Heart left ventricle (tissue), 16 donors: ENCODE measurements around the gene TAGLN. TPM values are rescaled to one million over a fixed set of nuclear protein-coding genes. Genes with fewer than 3 reads are reported as not detected.

Source experiments
- ATAC-seq, 4 donors: fragments of 200-7000 bp; cut with Tn5 transposase; one replicate each; pipeline ENCODE4 v1.9.1; 2020 to 2022; ENCODE audit warnings: moderate library complexity in 4 of 4, mild to moderate bottlenecking in 3 of 4, moderate number of reproducible peaks in 1 of 4
- DNase-seq, 5 donors: peaks; one replicate each; pipeline ENCODE4 v3.0.0-alpha.2; 2020
- H3K27ac ChIP-seq, 12 donors: fragments of 200-600 bp; sonication (generic) in 4 of 12; one replicate each; pipeline versions ENCODE4 v1.5.0 to v1.8.0; 2016 to 2022; ENCODE audit warnings: mild to moderate bottlenecking in 2 of 12
- H3K27me3 ChIP-seq, 9 donors: fragments of 200-600 bp; sonication (generic) in 2 of 9; one replicate each; pipeline versions ENCODE4 v1.5.1 to v1.8.0; 2016 to 2022; ENCODE audit warnings: mild to moderate bottlenecking in 3 of 9
- H3K36me3 ChIP-seq, 9 donors: fragments of 200-600 bp; sonication (generic) in 2 of 9; one replicate each; pipeline versions ENCODE4 v1.5.0 to v1.8.0; 2018 to 2022; ENCODE audit warnings: mild to moderate bottlenecking in 2 of 9
- H3K4me1 ChIP-seq, 12 donors: fragments of 200-600 bp; sonication (generic) in 4 of 12; one replicate each; pipeline versions ENCODE4 v1.5.0 to v1.8.0; 2016 to 2022; ENCODE audit warnings: mild to moderate bottlenecking in 3 of 12
- H3K4me3 ChIP-seq, 12 donors: fragments of 200-600 bp; sonication (generic) in 4 of 12; one replicate each; pipeline versions ENCODE4 v1.5.0 to v1.8.0; 2017 to 2022; ENCODE audit warnings: mild to moderate bottlenecking in 9 of 12, moderate library complexity in 4 of 12
- H3K9me3 ChIP-seq, 12 donors: fragments of 200-600 bp; sonication (generic) in 4 of 12; one replicate each; pipeline versions ENCODE4 v1.5.0 to v1.8.0; 2016 to 2022; ENCODE audit warnings: mild to moderate bottlenecking in 1 of 12
- POLR2A ChIP-seq, 2 donors: fragments of 450-650 bp; IDR thresholded peaks; one replicate each; pipeline ENCODE4 v1.6.1; 2017; ENCODE audit warnings: antibody characterized with exemption in 2 of 2, mild to moderate bottlenecking in 2 of 2, moderate library complexity in 2 of 2
- WGBS, 4 donors: extraction: QIAGEN DNeasy Blood & Tissue Kit in 2 of 4; methylation state at CpG; one replicate each; pipeline versions ENCODE4 v1.1.5 to v1.1.7; 2013 to 2018; 5-methylcytosine and 5-hydroxymethylcytosine counted together
- intact Hi-C, 10 donors: fragments of 100-400 bp; cut with DNase I; formaldehyde crosslinking; loops; one replicate each; pipeline versions ENCODE4 v1.11.1 to v1.14.2; 2022
- polyA plus RNA-seq, 2 donors: library from polyadenylated mRNA; stranded (reverse); fragments of 200-250 nt; gene quantifications; one replicate each; pipeline ENCODE4 v1.2.3, GENCODE V29; 2013
- total RNA-seq, 9 donors: library from RNA; depleted of rRNA in 2 of 9; stranded (reverse); fragments of >200 nt in 2 of 9; fragmentation: NEBNext Ultra II Directional in 3 of 9; extraction: Animal tissue kit (Norgen Biotek cat#: 25700) in 3 of 9; gene quantifications; one replicate each; pipeline versions ENCODE4 v1.1.0 to v1.2.4, GENCODE V29; 2016 to 2023
- TF ChIP-seq, protein P1 (sequence below), 12 donors: fragments of 200-600 bp; sonication (generic) in 4 of 12; IDR thresholded peaks; one replicate each; pipeline versions ENCODE4 v1.5.0 to v1.8.0; 2018 to 2022; ENCODE audit warnings: antibody characterized with exemption in 12 of 12, mild to moderate bottlenecking in 5 of 12
- donor health status: ischemic (EF 13 %, LVEDD 7.1; RV severe dilation, severe dysfunction).
- donor health status: healthy with polysubstance abuse.
- donor health status: DM: no; HTN: yes; CAD: no.
- donor health status: DM: no; HTN: no; CAD: no.
- donor health status: ischemic (EF 25% LVEDD 6.9; RV normal size, moderate dysfunction).
- donor health status: ischemic (EF 25% LVEDD 5.7; RV mildly dilated, moderate dysfunction).
- donor health status: healthy.
- donor health status: DM: yes; HTN: yes; CAD: no.
- donor health status: ischemic (EF 35%, LVEDD 5.7; RV mildly dilated, moderate dysfunction).
- donor health status: nonischemic (EF 11% LVEDD 7.7; RV severe dilation, severe dysfunction).
- donor health status: DM: yes; HTN: yes; CAD: no.
- donor health status: PGD.
- donor health status: ischemic (EF 29% LVEDD 5.4; RV normal size, mild dysfunction).
- donor health status: nonischemic (EF 23%, LVEDD 6.1; RV moderate dilation, normal function).

Gene TAGLN
- total and polyA plus RNA-seq, 11 donors = 63.7 to 399 (median 187) TPM

DNA sequence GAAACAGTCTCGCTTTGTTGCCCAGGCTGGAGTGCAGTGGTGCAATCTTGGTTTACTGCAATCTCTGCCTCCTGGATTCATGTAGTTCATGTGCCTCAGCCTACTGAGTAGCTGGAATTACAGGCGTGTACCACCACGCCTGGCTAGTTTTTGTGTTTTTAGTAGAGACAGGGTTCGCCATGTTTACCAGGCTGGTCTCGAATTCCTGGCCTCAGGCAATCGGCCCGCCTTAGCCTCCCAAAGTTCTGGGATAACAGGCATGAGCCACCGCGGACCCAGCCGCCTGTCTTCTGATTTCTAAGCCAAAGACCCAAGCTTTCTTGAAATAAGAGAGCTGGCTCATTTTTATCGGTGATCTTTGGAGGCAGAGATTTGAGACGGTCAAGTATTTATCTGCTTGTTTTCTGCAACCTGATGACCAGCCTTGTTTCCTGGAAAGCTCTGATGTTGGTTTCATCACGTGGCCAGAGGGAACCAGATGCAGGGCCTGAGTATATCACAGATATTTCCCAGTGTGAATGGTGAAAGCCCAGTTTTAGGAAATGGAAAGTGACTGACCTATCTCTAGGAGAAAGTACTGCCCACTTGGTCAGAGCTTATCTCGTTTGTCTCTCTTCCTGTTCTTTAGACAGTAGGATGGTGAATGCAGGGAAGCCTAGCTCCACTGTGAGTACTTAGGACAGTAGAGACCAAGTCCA, 26.3 kb upstream of the TAGLN start:
- DNase-seq = no peak
- H3K9me3 ChIP-seq = no peaks in the 10 kb centered on the region
- peak; percentile 10 to 43 (median 34) for ATAC-seq
- intact Hi-C loops = no loop called here
- H3K36me3 ChIP-seq = peaks cover 0 to 40% (median 34%) of the 10 kb centered on the region in 9 donors
- H3K4me3 ChIP-seq = no peak overlapping the region
- TF ChIP-seq, protein P1, sequence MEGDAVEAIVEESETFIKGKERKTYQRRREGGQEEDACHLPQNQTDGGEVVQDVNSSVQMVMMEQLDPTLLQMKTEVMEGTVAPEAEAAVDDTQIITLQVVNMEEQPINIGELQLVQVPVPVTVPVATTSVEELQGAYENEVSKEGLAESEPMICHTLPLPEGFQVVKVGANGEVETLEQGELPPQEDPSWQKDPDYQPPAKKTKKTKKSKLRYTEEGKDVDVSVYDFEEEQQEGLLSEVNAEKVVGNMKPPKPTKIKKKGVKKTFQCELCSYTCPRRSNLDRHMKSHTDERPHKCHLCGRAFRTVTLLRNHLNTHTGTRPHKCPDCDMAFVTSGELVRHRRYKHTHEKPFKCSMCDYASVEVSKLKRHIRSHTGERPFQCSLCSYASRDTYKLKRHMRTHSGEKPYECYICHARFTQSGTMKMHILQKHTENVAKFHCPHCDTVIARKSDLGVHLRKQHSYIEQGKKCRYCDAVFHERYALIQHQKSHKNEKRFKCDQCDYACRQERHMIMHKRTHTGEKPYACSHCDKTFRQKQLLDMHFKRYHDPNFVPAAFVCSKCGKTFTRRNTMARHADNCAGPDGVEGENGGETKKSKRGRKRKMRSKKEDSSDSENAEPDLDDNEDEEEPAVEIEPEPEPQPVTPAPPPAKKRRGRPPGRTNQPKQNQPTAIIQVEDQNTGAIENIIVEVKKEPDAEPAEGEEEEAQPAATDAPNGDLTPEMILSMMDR (IDR thresholded peaks at IDR 0.05) = no peak
- no peak for TF ChIP-seq POLR2A (IDR thresholded peaks at IDR 0.05)
- H3K27ac ChIP-seq = peak overlapping the region in 10 of 12 donors; percentile 11 to 86 (median 48)
- peaks cover 0 to 39% (median 24%) of the 10 kb centered on the region in 12 donors for H3K4me1 ChIP-seq
- no peaks in the 10 kb centered on the region for H3K27me3 ChIP-seq
- 56 to 63% (median 60%) methylated on average over 14 of the region's 14 CpGs for WGBS, 4 donors

DNA sequence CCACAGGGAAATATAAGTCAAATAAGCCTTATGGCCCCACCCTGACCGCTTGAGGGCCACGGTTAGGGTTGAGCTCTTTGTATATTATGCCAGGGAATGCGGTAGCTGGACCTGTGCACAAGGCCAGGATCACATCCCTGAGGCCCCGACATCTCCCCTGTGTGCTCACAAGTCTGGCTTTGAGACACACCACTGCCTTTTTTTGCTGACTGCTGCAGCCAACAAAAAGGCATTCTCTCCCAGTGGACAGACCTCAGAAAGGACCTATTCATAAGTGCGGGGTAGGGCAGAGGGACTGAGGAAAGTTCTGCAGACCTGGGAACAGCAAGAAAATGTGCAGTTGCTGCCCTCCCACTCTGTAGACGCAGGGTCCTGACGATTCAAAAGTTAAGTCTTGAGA, 24.1 kb upstream of the TAGLN start:
- Histone ChIP-seq H3K9me3 (no peaks in the 10 kb centered on the region), H3K4me1 (peaks cover 0 to 53% (median 36%) of the 10 kb centered on the region in 12 donors), H3K4me3 (no peak overlapping the region), H3K36me3 (peaks cover 0 to 19% (median 12%) of the 10 kb centered on the region in 9 donors), H3K27ac (peak overlapping the region in 1 of 12 donors; percentile 32), H3K27me3 (no peaks in the 10 kb centered on the region)
- ATAC-seq (no peak), DNase-seq (no peak)
- TF ChIP-seq, protein P1 (IDR thresholded peaks at IDR 0.05) = no peak
- no peak for TF ChIP-seq POLR2A (IDR thresholded peaks at IDR 0.05)
- 58 to 69% (median 66%) methylated on average over 7 of the region's 7 CpGs for WGBS, 4 donors
- intact Hi-C loops = loop anchor here in 3 of 10 donors (5.0 kb wide), 2 partner anchors 33 to 47 kb away; partner anchors contain the start of gene PAFAH1B2 (in 2 of the 3)

DNA sequence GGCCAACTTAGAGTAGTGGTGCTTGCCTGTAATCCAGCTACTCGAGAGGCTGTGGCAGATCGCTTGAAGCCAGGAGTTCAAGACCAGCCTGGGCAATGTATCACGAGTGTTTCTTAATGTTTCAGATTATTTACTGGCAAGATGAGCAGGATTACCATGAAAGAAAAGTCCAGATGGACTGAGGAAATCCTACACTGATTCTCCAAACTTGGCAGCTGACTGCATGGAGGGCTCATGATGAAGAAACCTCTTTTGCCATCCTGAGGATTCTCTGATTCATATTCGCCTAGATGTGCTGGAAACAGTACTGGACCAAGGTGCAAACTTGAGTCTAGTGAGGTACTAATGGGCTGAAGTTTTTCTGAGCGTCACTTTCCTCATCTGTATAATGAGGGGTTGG, 23.4 kb upstream of the TAGLN start:
- H3K4me1 ChIP-seq = peaks cover 0 to 58% (median 43%) of the 10 kb centered on the region in 12 donors
- H3K27ac ChIP-seq = peak overlapping the region in 1 of 12 donors; percentile 12
- no peak overlapping the region for H3K4me3 ChIP-seq
- intact Hi-C loops = loop anchor here in 3 of 10 donors (5.0 kb wide), 2 partner anchors 33 to 47 kb away; partner anchors contain the start of gene PAFAH1B2 (in 2 of the 3)
- H3K36me3 ChIP-seq = peaks cover 0 to 12% (median 6%) of the 10 kb centered on the region in 9 donors
- H3K9me3 ChIP-seq = no peaks in the 10 kb centered on the region
- no peak for DNase-seq
- ATAC-seq = no peak
- WGBS, 4 donors = 79 to 92% (median 88%) methylated on average over 5 of the region's 5 CpGs
- TF ChIP-seq, protein P1 (IDR thresholded peaks at IDR 0.05) = no peak
- TF ChIP-seq POLR2A (IDR thresholded peaks at IDR 0.05) = no peak
- no peaks in the 10 kb centered on the region for H3K27me3 ChIP-seq

DNA sequence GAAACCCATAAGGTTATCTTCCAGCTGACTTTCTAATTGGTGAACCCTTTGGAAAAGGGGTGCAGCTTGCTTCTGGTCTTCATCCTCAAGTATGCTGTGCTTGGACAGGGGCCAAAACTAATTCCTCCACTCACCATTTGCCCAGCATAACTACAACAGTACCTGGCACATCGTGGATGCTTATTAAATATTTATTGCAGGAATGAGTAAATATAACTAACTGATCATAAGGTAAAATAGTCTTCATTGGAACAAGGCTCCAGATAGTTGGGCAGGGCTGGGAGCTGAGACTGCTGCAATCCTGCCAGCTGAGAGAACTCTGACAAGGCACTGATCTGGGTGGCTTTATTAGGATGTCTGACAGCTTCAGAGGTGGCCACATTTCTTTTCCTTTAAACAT, 23.0 kb upstream of the TAGLN start:
- intact Hi-C loops = loop anchor here in 3 of 10 donors (5.0 kb wide), 2 partner anchors 34 to 46 kb away; partner anchors contain the start of gene PAFAH1B2 (in 2 of the 3)
- ATAC-seq (no peak), DNase-seq (no peak)
- no peak overlapping the region for H3K4me3 ChIP-seq
- 63 to 90% (median 77%) methylated on average over 1 of the region's 1 CpG for WGBS, 4 donors
- TF ChIP-seq, protein P1 (IDR thresholded peaks at IDR 0.05) = no peak
- TF ChIP-seq POLR2A (IDR thresholded peaks at IDR 0.05) = no peak
- peak overlapping the region in 1 of 12 donors; percentile 12 for H3K27ac ChIP-seq
- peaks cover 0 to 58% (median 47%) of the 10 kb centered on the region in 12 donors for H3K4me1 ChIP-seq
- no peaks in the 10 kb centered on the region for H3K27me3 ChIP-seq
- H3K9me3 ChIP-seq = no peaks in the 10 kb centered on the region
- peaks cover 0 to 8% (median 2%) of the 10 kb centered on the region in 9 donors for H3K36me3 ChIP-seq
